Vagina (tissue), 2 donors: Measurements from ENCODE around the gene MMP10.

Experiments used
- POLR2AphosphoS5 ChIP-seq, 2 donors: sonication (generic); formaldehyde crosslinking; IDR thresholded peaks; one replicate each; pipeline ENCODE4 v1.9.0; 2017; ENCODE audit warnings: antibody characterized with exemption in 2 of 2, mild to moderate bottlenecking in 2 of 2, low read depth in 1 of 2; ENCODE audit not compliant: insufficient read depth in 1 of 2
- TF ChIP-seq, protein P1 (sequence below), 3 experiments: fragments of 450-650 bp in 2 of 3; fragments of 200-600 bp in 1 of 3; sonication (generic) in 1 of 3; IDR thresholded peaks; one replicate each; pipeline ENCODE4 v1.5.1; 2017 to 2019; ENCODE audit warnings: antibody characterized with exemption in 3 of 3, mild to moderate bottlenecking in 2 of 3, moderate library complexity in 2 of 3

DNA sequence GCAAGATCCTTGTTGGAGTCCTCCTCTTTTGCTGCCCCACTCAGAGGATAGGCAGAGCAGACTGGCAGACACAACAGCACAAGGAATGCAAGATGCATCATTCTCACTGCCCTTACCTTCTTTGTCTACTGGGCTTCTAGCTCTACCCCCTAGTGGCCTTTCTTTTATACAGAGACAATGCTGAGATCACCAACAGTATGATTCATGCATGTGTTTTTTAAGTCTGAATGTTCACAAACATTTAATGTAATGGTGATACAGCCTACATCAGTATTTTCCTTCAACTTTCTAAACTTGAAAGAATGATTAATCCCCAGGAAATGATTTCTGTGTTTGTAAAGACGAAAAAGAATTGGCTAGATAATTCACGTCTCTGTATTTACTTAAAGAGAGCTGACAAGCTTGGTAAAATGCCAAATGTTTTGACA is at the start of gene MMP10:
- TF ChIP-seq, protein P1, sequence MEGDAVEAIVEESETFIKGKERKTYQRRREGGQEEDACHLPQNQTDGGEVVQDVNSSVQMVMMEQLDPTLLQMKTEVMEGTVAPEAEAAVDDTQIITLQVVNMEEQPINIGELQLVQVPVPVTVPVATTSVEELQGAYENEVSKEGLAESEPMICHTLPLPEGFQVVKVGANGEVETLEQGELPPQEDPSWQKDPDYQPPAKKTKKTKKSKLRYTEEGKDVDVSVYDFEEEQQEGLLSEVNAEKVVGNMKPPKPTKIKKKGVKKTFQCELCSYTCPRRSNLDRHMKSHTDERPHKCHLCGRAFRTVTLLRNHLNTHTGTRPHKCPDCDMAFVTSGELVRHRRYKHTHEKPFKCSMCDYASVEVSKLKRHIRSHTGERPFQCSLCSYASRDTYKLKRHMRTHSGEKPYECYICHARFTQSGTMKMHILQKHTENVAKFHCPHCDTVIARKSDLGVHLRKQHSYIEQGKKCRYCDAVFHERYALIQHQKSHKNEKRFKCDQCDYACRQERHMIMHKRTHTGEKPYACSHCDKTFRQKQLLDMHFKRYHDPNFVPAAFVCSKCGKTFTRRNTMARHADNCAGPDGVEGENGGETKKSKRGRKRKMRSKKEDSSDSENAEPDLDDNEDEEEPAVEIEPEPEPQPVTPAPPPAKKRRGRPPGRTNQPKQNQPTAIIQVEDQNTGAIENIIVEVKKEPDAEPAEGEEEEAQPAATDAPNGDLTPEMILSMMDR (IDR thresholded peaks at IDR 0.05) = no peak
- TF ChIP-seq POLR2AphosphoS5 (IDR thresholded peaks at IDR 0.05; ENCODE audit: insufficient read depth in 1 of 2, low read depth in 1 of 2) = no peak
